ENCODE measurements around the gene PLA2G4A. TPM values are rescaled to one million over a fixed set of nuclear protein-coding genes. Genes with fewer than 3 reads are reported as not detected.

The PLA2G4A gene
- total RNA-seq, 2 experiments from 2014 or later: not detected

DNA sequence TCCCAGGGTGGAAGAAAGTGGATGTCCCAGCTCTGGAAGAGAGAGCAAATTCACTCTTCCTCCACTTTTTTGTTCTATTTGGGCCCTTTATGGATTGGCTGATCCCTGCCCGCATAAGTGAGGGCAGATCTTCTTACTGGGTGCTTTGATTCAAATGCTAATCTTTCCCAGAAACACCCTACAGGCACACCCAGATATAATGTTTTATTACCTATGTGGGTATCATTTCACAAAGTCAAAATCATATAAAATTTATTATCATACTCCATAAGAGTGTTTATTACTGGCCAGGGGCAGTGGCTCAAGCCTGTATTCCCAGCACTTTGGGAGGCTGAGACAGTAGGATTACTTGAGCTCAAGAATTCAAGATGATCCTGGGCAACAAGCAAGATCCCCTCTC lies 16.9 kb upstream of the PLA2G4A start:
- DNase-seq: no peak
- no peak overlapping the region for H3K27ac ChIP-seq (ENCODE audit: low read depth in 1 of 2, low read length in 2 of 2)
- no peaks in the 10 kb centered on the region for H3K36me3 ChIP-seq (ENCODE audit: insufficient read depth, low read length)
- TF ChIP-seq, protein P1, sequence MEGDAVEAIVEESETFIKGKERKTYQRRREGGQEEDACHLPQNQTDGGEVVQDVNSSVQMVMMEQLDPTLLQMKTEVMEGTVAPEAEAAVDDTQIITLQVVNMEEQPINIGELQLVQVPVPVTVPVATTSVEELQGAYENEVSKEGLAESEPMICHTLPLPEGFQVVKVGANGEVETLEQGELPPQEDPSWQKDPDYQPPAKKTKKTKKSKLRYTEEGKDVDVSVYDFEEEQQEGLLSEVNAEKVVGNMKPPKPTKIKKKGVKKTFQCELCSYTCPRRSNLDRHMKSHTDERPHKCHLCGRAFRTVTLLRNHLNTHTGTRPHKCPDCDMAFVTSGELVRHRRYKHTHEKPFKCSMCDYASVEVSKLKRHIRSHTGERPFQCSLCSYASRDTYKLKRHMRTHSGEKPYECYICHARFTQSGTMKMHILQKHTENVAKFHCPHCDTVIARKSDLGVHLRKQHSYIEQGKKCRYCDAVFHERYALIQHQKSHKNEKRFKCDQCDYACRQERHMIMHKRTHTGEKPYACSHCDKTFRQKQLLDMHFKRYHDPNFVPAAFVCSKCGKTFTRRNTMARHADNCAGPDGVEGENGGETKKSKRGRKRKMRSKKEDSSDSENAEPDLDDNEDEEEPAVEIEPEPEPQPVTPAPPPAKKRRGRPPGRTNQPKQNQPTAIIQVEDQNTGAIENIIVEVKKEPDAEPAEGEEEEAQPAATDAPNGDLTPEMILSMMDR (IDR thresholded peaks at IDR 0.05): no peak
- H3K4me1 Mint-ChIP-seq (ENCODE audit: low read depth): no peaks in the 10 kb centered on the region
- H3K27me3 ChIP-seq (ENCODE audit: control insufficient read depth in 1 of 2, insufficient read depth in 2 of 2, low read length in 2 of 2): no peaks in the 10 kb centered on the region
- no peaks in the 10 kb centered on the region for H3K4me1 ChIP-seq (ENCODE audit: insufficient read depth, low read length)
- intact Hi-C loops (cut with DNase I, micrococcal nuclease): no loop called here
- no peaks in the 10 kb centered on the region for H3K9me3 ChIP-seq (ENCODE audit: control insufficient read depth in 1 of 2, insufficient read depth in 1 of 2, low read length in 2 of 2)
- ChIA-PET POLR2A (no interaction called here), CTCF (no interaction called here)
- H3K36me3 Mint-ChIP-seq (ENCODE audit: low read depth): no peaks in the 10 kb centered on the region
- no peak for ATAC-seq (ENCODE audit: poor library complexity)
- H3K27ac Mint-ChIP-seq: no peak overlapping the region
- no peak overlapping the region for H3K4me3 Mint-ChIP-seq
- H3K9me3 Mint-ChIP-seq: no peaks in the 10 kb centered on the region
- no peak overlapping the region for H3K4me3 ChIP-seq (ENCODE audit: low read length)
- no peaks in the 10 kb centered on the region for H3K27me3 Mint-ChIP-seq

DNA sequence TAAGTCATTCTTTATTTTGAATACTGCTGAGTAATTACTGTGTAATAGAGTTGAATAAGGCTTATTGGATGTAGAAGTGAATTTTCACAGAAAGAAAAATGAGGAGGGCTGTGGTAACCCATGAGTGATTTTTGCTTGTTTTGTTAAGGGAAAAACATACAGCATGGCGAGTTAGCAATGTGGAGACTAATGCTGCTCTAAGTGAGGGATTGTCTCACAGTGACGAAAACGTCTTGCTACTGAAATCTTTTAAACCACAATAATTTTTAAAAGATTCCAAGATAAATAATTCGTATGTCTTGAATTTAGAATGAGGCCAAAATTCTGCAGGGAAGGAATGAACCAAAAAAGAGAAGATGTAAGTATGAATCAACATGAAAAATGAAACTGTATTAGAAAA lies 16.2 kb upstream of the PLA2G4A start:
- no peaks in the 10 kb centered on the region for H3K4me1 Mint-ChIP-seq (ENCODE audit: low read depth)
- intact Hi-C loops (cut with DNase I, micrococcal nuclease): no loop called here
- Histone ChIP-seq H3K27ac (ENCODE audit: low read depth in 1 of 2, low read length in 2 of 2) (no peak overlapping the region), H3K36me3 (ENCODE audit: insufficient read depth, low read length) (no peaks in the 10 kb centered on the region), H3K27me3 (ENCODE audit: control insufficient read depth in 1 of 2, insufficient read depth in 2 of 2, low read length in 2 of 2) (no peaks in the 10 kb centered on the region), H3K9me3 (ENCODE audit: control insufficient read depth in 1 of 2, insufficient read depth in 1 of 2, low read length in 2 of 2) (no peaks in the 10 kb centered on the region), H3K4me3 (ENCODE audit: low read length) (no peak overlapping the region), H3K4me1 (ENCODE audit: insufficient read depth, low read length) (no peaks in the 10 kb centered on the region)
- H3K36me3 Mint-ChIP-seq (ENCODE audit: low read depth): no peaks in the 10 kb centered on the region
- ChIA-PET CTCF (no interaction called here), POLR2A (no interaction called here)
- TF ChIP-seq, protein P1 (IDR thresholded peaks at IDR 0.05): no peak
- H3K9me3 Mint-ChIP-seq: no peaks in the 10 kb centered on the region
- no peaks in the 10 kb centered on the region for H3K27me3 Mint-ChIP-seq
- no peak for DNase-seq
- no peak overlapping the region for H3K4me3 Mint-ChIP-seq
- H3K27ac Mint-ChIP-seq: no peak overlapping the region
- no peak for ATAC-seq (ENCODE audit: poor library complexity)

DNA sequence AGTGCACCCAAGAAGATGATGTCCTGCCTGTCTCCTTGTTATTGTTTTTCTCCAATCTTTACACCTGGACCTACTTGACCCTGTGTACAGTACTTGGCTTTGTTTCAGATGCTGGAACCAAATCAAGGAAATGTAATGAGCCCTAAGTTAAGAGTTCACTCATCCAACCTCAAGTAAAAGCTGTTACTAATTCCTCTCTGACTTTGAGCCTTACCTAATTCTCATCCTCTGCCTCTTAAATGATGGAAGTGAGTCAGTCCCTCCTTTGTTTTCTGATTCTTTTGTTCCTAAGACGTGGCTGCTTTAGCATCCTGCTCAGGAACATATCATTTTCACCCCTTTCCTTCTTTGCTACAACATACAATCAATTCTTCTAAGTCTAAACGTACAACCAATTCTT lies 15.3 kb upstream of the PLA2G4A start:
- Histone ChIP-seq H3K9me3 (ENCODE audit: control insufficient read depth in 1 of 2, insufficient read depth in 1 of 2, low read length in 2 of 2) (no peaks in the 10 kb centered on the region), H3K4me1 (ENCODE audit: insufficient read depth, low read length) (no peaks in the 10 kb centered on the region), H3K27ac (ENCODE audit: low read depth in 1 of 2, low read length in 2 of 2) (no peak overlapping the region), H3K36me3 (ENCODE audit: insufficient read depth, low read length) (no peaks in the 10 kb centered on the region), H3K27me3 (ENCODE audit: control insufficient read depth in 1 of 2, insufficient read depth in 2 of 2, low read length in 2 of 2) (no peaks in the 10 kb centered on the region), H3K4me3 (ENCODE audit: low read length) (no peak overlapping the region)
- DNase-seq (no peak), ATAC-seq (ENCODE audit: poor library complexity) (no peak)
- no peak overlapping the region for H3K4me3 Mint-ChIP-seq
- H3K27ac Mint-ChIP-seq: no peak overlapping the region
- no peaks in the 10 kb centered on the region for H3K9me3 Mint-ChIP-seq
- POLR2A ChIA-PET: no interaction called here
- intact Hi-C loops (cut with DNase I, micrococcal nuclease): no loop called here
- TF ChIP-seq, protein P1 (IDR thresholded peaks at IDR 0.05): no peak
- CTCF ChIA-PET: no interaction called here
- H3K4me1 Mint-ChIP-seq (ENCODE audit: low read depth): no peaks in the 10 kb centered on the region
- no peaks in the 10 kb centered on the region for H3K27me3 Mint-ChIP-seq
- no peaks in the 10 kb centered on the region for H3K36me3 Mint-ChIP-seq (ENCODE audit: low read depth)

Data from CD4-positive, alpha-beta T cell (primary cell).